Ecto neural progenitor cell (in vitro differentiated cells): ENCODE results near the gene HMG20A.

Experiments used
- DNase-seq: peaks from one replicate; pipeline ENCODE4 v3.0.0-alpha.2; 2018; ENCODE audit warnings: low spot score

The HMG20A gene

GRCh38 chr15:77478051-77478450, 57.4 kb downstream of the HMG20A start:
- no peak for DNase-seq

GRCh38 chr15:77479015-77479414, 58.3 kb downstream of the HMG20A start:
- DNase-seq = no peak

- DNase-seq = no peak
Measured at GRCh38 chr15:77480859-77481633, 60.4 kb downstream of the HMG20A start.

GRCh38 chr15:77481670-77482069, 61.0 kb downstream of the HMG20A start:
- no peak for DNase-seq

- no peak for DNase-seq
Measured at GRCh38 chr15:77482570-77482969, 61.9 kb downstream of the HMG20A start.

- DNase-seq = no peak
Measured at GRCh38 chr15:77483425-77484140, 62.9 kb downstream of the HMG20A start.

GRCh38 chr15:77484994-77485393, 64.3 kb downstream of the HMG20A start:
- DNase-seq = no peak

GRCh38 chr15:77486542-77487468, 66.1 kb downstream of the HMG20A start:
- DNase-seq = no peak

- DNase-seq = no peak
Measured at GRCh38 chr15:77487469-77487842, 66.8 kb downstream of the HMG20A start.

GRCh38 chr15:77487888-77488287, 67.2 kb downstream of the HMG20A start:
- no peak for DNase-seq

GRCh38 chr15:77489647-77490046, 69.0 kb downstream of the HMG20A start:
- no peak for DNase-seq

- no peak for DNase-seq
Measured at GRCh38 chr15:77493324-77493907, 72.7 kb downstream of the HMG20A start.

- no peak for DNase-seq
Measured at GRCh38 chr15:77494073-77494867, 73.6 kb downstream of the HMG20A start.

- DNase-seq = no peak
Measured at GRCh38 chr15:77494964-77495363, 74.3 kb downstream of the HMG20A start.

- DNase-seq = no peak
Measured at GRCh38 chr15:77495838-77496596, 75.3 kb downstream of the HMG20A start.

GRCh38 chr15:77496715-77497109, 76.0 kb downstream of the HMG20A start:
- DNase-seq = peak; percentile 88

GRCh38 chr15:77497110-77497737, 76.5 kb downstream of the HMG20A start:
- DNase-seq = peak; percentile 61

- no peak for DNase-seq
Measured at GRCh38 chr15:77497942-77498361, 77.3 kb downstream of the HMG20A start.

- no peak for DNase-seq
Measured at GRCh38 chr15:77499087-77499760, 78.5 kb downstream of the HMG20A start.
